Stomach (tissue), 4 donors: ENCODE data around the gene RNF220.

Experiments
- CTCF ChIP-seq, 7 experiments: fragments of 450-650 bp in 4 of 7; fragments of 200-600 bp in 3 of 7; sonication (generic) in 3 of 7; IDR thresholded peaks; one replicate each; pipeline ENCODE4 v1.5.1; 2016 to 2019; ENCODE audit warnings: antibody characterized with exemption in 7 of 7, control low read depth in 2 of 7, mild to moderate bottlenecking in 1 of 7
- EP300 ChIP-seq: sonication (generic); formaldehyde crosslinking; IDR thresholded peaks from one replicate; pipeline ENCODE4 v1.6.1; 2017; ENCODE audit warnings: antibody characterized with exemption
- POLR2A ChIP-seq, 4 donors: fragments of 450-650 bp; IDR thresholded peaks; one replicate each; pipeline ENCODE4 v1.6.1; 2016; ENCODE audit warnings: antibody characterized with exemption in 4 of 4, control low read depth in 2 of 4, mild to moderate bottlenecking in 1 of 4, moderate library complexity in 1 of 4
- POLR2AphosphoS5 ChIP-seq, 3 donors: sonication (generic); formaldehyde crosslinking; IDR thresholded peaks; one replicate each; pipeline ENCODE4 v1.6.1; 2016; ENCODE audit warnings: antibody characterized with exemption in 3 of 3

- TF ChIP-seq CTCF (IDR thresholded peaks at IDR 0.05) (no peak), POLR2A (IDR thresholded peaks at IDR 0.05) (no peak), POLR2AphosphoS5 (IDR thresholded peaks at IDR 0.05) (no peak), EP300 (no peak)
Observed at GRCh38 chr1:44608141-44608540, 203.1 kb downstream of the RNF220 start.
